Natural killer cell treated with Interleukin-12 subunit alpha and Interleukin-12 subunit beta and Interleukin-15 and Interleukin-18, amount 100 ng/mL, for 72 hours (primary cell): ENCODE results near the gene NEK11. TPM values are rescaled to one million over a fixed set of nuclear protein-coding genes. Genes with fewer than 3 reads are reported as not detected.

Experiments used
- ATAC-seq, 2 donors: fragments of 150-1000 bp; cut with Tn5 transposase in 1 of 2; sonication (Bioruptor Pico), chemical (Tn5 transposase) in 1 of 2; 2 replicates each; pipeline ENCODE4 v1.10.0; 2021
- DNase-seq: peaks from one replicate; pipeline ENCODE4 v3.0.0; 2022; ENCODE audit warnings: low spot score
- H3K27ac Mint-ChIP-seq, 2 donors: 1 replicate in 1 of 2; 2 replicates in 1 of 2; pipeline ENCODE4 v1.8.0; 2022; ENCODE audit warnings: mixed read lengths in 2 of 2, mild to moderate bottlenecking in 1 of 2, moderate library complexity in 1 of 2
- H3K27me3 Mint-ChIP-seq, 2 donors: 1 replicate in 1 of 2; 2 replicates in 1 of 2; pipeline ENCODE4 v1.8.0; 2022; ENCODE audit warnings: mixed read lengths in 2 of 2
- H3K36me3 Mint-ChIP-seq: one replicate; pipeline ENCODE4 v1.8.0; 2022; ENCODE audit warnings: mixed read lengths
- H3K4me1 Mint-ChIP-seq, 2 donors: 1 replicate in 1 of 2; 2 replicates in 1 of 2; pipeline ENCODE4 v1.8.0; 2022; ENCODE audit warnings: low read depth in 2 of 2, mixed read lengths in 2 of 2, mild to moderate bottlenecking in 1 of 2
- H3K4me3 Mint-ChIP-seq: one replicate; pipeline ENCODE4 v1.8.0; 2022; ENCODE audit warnings: mixed read lengths
- H3K9me3 Mint-ChIP-seq: 2 replicates; pipeline ENCODE4 v1.8.0; 2022; ENCODE audit warnings: mixed read lengths
- total RNA-seq, 2 donors: library from RNA; stranded (reverse); gene quantifications; one replicate each; pipeline ENCODE4 v1.2.3, GENCODE V29; 2022

The NEK11 gene, protein sequence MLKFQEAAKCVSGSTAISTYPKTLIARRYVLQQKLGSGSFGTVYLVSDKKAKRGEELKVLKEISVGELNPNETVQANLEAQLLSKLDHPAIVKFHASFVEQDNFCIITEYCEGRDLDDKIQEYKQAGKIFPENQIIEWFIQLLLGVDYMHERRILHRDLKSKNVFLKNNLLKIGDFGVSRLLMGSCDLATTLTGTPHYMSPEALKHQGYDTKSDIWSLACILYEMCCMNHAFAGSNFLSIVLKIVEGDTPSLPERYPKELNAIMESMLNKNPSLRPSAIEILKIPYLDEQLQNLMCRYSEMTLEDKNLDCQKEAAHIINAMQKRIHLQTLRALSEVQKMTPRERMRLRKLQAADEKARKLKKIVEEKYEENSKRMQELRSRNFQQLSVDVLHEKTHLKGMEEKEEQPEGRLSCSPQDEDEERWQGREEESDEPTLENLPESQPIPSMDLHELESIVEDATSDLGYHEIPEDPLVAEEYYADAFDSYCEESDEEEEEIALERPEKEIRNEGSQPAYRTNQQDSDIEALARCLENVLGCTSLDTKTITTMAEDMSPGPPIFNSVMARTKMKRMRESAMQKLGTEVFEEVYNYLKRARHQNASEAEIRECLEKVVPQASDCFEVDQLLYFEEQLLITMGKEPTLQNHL
- total RNA-seq = 1 to 10 TPM; 2.0 to 4.1 TPM

DNA sequence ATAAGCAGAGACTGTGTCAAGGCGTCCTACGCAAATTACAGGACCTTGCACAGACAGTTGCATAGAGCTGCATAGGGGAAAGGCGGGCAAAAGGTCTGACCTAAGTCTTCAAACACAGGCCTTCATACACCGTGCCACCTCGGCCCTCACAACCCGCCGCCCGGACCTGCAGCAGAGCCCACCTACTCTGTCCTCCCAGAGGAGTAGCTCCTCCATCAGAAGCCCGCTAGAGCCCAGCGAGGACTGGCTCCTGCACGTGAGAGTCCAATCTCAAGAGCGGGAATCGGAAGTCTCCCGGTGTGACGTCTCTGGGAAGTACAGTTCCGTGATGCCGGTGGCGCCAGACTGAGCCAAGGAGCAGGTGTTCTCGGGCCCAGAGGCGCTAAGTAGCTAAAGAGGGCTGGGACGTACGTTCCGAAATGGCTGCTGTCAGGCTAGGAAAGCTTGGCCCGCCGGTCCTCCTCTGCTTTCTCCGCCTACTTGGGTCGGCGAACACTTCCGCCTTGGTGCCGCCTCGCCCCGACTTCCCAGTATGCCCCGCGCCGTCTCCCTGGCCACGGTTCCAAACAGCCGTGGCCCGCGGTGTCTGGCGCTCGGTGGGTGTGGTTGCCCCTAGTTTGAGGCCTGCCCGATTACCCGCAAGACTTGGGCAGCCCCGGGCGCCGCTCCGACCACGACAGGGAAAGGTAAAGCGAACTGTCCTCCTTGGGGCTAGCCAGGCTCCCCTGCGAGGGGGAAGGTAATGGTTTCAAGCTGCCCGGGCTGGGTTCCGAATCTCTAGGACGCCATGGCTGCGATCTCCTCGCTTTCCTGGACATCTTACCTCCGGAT lies at the start of gene NEK11, which contains the start of gene ASTE1:
TSS of gene NEK11 (plus strand) at position 557 of the 831 bp plus-strand sequence. CDS start 2,832 bp downstream, outside the sequence.
TSS of gene ASTE1 (minus strand) at position 505 of the 831 bp plus-strand sequence. CDS start 1,519 bp downstream, outside the sequence.
- Mint-ChIP-seq H3K9me3 (no peaks in the 10 kb centered on the region), H3K36me3 (peaks cover 12% of the 10 kb centered on the region), H3K4me1 (peaks cover 32 to 34% of the 10 kb centered on the region in 2 donors), H3K27ac (peak within 1 kb of the TSS; percentile 84 to 93), H3K27me3 (no peaks in the 10 kb centered on the region), H3K4me3 (peak within 1 kb of the TSS; percentile 91)
- ATAC-seq (peak; percentile 99 to 100), DNase-seq (peak; percentile 92)

DNA sequence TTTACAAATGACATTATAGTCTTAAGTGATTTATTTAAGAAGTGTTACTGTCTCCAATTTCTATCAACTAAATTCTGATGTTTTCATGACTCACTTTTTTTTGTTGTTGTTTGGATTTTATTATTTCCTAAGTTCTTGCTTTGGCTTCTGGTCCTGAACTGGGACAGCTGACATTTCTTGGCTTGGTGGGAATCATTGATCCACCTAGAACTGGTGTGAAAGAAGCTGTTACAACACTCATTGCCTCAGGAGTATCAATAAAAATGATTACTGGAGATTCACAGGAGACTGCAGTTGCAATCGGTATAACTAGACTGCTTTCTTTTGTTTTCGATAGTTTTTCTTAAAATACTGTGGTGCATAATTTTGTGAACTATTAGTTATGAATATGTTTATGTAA lies 47.6 kb upstream of the NEK11 start:
- ATAC-seq (no peak), DNase-seq (no peak)
- no peaks in the 10 kb centered on the region for H3K9me3 Mint-ChIP-seq
- H3K4me1 Mint-ChIP-seq = no peaks in the 10 kb centered on the region
- no peak overlapping the region for H3K27ac Mint-ChIP-seq
- no peaks in the 10 kb centered on the region for H3K27me3 Mint-ChIP-seq
- peaks cover 6% of the 10 kb centered on the region for H3K36me3 Mint-ChIP-seq
- H3K4me3 Mint-ChIP-seq = no peak overlapping the region

DNA sequence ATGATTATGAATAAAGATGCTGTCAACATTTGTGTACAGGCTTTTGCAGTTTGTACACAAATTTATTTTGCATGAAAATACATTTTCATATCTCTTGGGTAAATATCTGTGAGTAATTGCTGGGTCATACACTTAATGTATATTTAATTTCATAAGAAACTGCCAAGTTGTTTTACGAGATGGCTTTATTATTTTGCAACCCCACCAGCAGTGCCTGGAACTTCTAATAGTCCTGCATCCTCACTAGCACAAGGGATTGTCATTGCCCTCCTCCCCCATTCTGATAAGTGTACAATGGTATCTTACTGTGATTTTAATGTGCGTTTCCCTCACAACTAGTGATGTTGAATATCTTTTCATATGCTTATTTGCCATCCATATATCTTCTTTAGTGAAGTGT lies 45.2 kb upstream of the NEK11 start:
- H3K27me3 Mint-ChIP-seq = no peaks in the 10 kb centered on the region
- no peak for DNase-seq
- peaks cover 6% of the 10 kb centered on the region for H3K36me3 Mint-ChIP-seq
- H3K27ac Mint-ChIP-seq = no peak overlapping the region
- no peaks in the 10 kb centered on the region for H3K9me3 Mint-ChIP-seq
- no peak for ATAC-seq
- no peak overlapping the region for H3K4me3 Mint-ChIP-seq
- H3K4me1 Mint-ChIP-seq = no peaks in the 10 kb centered on the region

DNA sequence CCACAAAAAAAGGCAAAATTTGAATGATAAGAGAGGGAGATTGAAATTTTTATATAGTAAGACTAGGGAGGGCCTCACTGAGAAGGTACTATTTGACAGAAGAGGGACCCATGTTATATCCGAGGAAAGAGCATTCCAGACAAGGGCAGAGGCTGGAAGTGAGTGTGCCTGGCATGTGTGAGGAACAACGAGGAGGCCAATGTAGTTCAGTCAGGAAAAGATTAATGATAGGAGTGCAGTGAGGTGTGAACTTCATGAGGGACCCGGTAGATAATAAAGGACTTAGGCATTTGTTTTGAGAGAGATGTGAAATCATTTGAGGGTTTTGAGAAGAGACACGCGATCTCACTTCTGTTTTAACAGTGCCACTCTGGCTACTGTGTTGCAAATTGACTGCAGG lies 36.4 kb upstream of the NEK11 start:
- H3K4me3 Mint-ChIP-seq = no peak overlapping the region
- H3K36me3 Mint-ChIP-seq = peaks cover 10% of the 10 kb centered on the region
- DNase-seq (no peak), ATAC-seq (no peak)
- peaks cover 5 to 10% of the 10 kb centered on the region in 2 donors for H3K4me1 Mint-ChIP-seq
- H3K27me3 Mint-ChIP-seq = no peaks in the 10 kb centered on the region
- H3K9me3 Mint-ChIP-seq = no peaks in the 10 kb centered on the region
- H3K27ac Mint-ChIP-seq = no peak overlapping the region

DNA sequence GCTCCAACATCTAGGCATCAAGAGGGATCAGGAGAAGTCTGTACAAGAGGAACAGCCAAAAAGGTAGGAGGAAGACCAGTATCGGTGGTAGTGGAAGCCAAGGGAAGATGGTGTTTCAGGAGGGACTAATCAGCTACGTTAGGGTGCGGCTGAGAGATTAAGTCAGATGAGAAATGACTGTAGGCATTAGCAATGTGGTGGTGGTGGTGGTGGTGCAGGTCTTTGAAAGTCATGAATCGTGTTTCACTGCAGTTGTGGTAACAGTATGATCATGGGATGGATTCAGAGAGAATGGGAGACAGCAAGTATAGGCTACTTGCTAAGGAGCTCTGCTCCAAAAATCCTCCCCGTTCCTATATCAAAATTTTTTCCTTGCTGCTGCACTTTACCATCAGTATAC lies 35.6 kb upstream of the NEK11 start:
- Mint-ChIP-seq H3K9me3 (no peaks in the 10 kb centered on the region), H3K4me1 (peaks cover 5 to 10% of the 10 kb centered on the region in 2 donors), H3K4me3 (no peak overlapping the region), H3K27me3 (no peaks in the 10 kb centered on the region), H3K27ac (no peak overlapping the region), H3K36me3 (peaks cover 10% of the 10 kb centered on the region)
- ATAC-seq (no peak), DNase-seq (no peak)

DNA sequence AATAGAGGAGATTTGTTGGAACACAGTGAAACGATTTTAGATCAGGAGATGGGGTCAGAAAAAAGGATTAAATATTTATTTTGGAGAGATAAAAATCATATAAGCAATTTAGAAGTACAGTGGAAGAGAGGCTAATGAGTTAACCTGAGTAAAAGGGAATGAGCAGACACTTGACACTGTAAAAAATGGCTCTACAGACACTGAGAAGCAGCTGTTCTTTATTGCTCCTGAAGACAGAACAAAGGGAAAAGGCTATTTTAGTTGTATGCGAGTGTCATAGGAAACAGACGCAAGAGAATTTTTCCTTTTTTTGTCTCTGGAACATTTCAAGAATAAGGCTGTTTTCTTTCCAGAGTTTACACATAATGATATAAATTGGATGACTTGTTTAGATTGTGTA lies 34.3 kb upstream of the NEK11 start:
- no peak for DNase-seq
- ATAC-seq = no peak
- Mint-ChIP-seq H3K4me1 (peaks cover 5 to 10% of the 10 kb centered on the region in 2 donors), H3K4me3 (no peak overlapping the region), H3K27ac (no peak overlapping the region), H3K36me3 (peaks cover 10% of the 10 kb centered on the region), H3K27me3 (no peaks in the 10 kb centered on the region), H3K9me3 (no peaks in the 10 kb centered on the region)

DNA sequence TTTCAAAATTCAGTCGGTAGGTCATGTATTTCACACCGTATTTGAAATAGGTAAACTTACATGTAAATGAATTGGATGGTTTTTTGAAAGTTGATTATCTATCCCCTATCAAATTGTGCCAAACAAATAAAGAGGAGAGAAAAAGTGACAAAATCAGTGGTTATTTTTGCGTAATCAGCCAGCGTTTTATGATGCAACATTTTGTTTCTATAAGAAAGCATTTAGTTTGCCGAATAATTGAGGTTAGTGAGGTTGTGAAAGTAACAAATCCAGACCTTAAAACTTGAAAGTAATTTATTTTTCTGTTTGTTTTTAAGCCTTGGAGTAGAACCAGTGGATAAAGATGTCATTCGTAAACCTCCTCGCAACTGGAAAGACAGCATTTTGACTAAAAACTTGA lies 29.4 kb upstream of the NEK11 start:
- Mint-ChIP-seq H3K36me3 (peaks cover 11% of the 10 kb centered on the region), H3K9me3 (no peaks in the 10 kb centered on the region)
- no peak for ATAC-seq

DNA sequence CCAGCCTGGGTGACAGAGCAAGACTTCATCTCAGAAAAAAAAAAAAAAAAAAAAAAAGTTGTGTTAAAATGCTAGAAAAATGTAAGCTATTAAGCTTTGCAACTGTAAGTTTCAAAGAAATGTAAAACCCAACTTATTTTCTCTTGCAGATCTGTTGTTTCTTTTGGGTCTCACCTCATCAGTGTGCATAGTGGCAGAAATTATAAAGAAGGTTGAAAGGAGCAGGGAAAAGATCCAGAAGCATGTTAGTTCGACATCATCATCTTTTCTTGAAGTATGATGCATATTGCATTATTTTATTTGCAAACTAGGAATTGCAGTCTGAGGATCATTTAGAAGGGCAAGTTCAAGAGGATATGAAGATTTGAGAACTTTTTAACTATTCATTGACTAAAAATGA lies 25.6 kb upstream of the NEK11 start:
- Mint-ChIP-seq H3K4me1 (peaks cover 26 to 28% of the 10 kb centered on the region in 2 donors), H3K36me3 (peaks cover 22% of the 10 kb centered on the region), H3K27ac (no peak overlapping the region), H3K27me3 (no peaks in the 10 kb centered on the region), H3K4me3 (no peak overlapping the region), H3K9me3 (no peaks in the 10 kb centered on the region)
- DNase-seq (no peak), ATAC-seq (no peak)

More for the DNA sequence above, 29.4 kb upstream of the NEK11 start:
- Mint-ChIP-seq H3K27me3 (no peaks in the 10 kb centered on the region), H3K4me1 (peaks cover 0 to 2% of the 10 kb centered on the region in 2 donors), H3K27ac (peak overlapping the region; percentile 37 to 50), H3K4me3 (no peak overlapping the region)
- DNase-seq = no peak

DNA sequence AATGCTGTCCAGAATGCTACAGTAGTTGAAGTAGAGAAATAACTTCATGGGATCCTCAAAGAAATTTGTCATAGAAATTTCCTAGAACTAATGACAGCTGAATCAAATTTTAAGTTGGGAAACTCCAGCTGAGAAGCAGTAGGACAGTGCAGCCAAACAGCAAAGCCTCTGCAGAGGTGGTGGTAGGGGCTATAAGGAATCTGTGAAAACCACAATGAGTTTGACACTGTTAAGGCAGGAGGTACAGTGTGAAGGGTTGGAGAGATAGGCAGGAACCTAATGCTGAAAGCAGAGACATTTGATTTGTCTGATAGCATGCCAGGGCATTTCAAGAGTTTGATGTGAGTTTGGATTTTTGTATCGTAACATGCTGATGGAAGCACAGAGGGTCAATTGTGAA lies 22.1 kb upstream of the NEK11 start:
- Mint-ChIP-seq H3K36me3 (peaks cover 21% of the 10 kb centered on the region), H3K9me3 (no peaks in the 10 kb centered on the region), H3K27ac (peak overlapping the region; percentile 19 to 48), H3K4me1 (peaks cover 28 to 29% of the 10 kb centered on the region in 2 donors), H3K27me3 (no peaks in the 10 kb centered on the region), H3K4me3 (peak overlapping the region; percentile 68)
- peak; percentile 67 for DNase-seq
- ATAC-seq = peak; percentile 95 to 96

DNA sequence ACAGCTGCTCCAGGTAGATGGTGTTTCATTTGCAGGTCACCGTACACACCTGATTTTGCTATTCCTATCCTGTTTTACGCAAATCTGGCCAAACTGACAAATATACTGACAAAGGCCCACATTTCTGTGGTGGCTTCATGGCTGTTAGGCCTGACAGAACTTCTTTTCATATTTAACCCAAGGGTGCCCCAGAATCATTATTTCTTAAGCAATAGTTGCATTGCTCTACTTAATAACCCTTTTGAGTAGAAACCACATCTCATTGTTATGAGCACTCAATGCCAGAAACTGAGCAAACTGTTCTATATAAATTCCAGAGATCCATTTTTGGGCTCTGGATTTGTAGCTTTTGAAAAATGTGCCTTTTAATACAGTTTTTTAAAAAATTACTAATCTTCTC lies 19.4 kb upstream of the NEK11 start:
- H3K36me3 Mint-ChIP-seq = peaks cover 29% of the 10 kb centered on the region
- no peaks in the 10 kb centered on the region for H3K9me3 Mint-ChIP-seq
- H3K4me1 Mint-ChIP-seq = peaks cover 27 to 28% of the 10 kb centered on the region in 2 donors
- DNase-seq (no peak), ATAC-seq (no peak)
- no peak overlapping the region for H3K4me3 Mint-ChIP-seq
- H3K27ac Mint-ChIP-seq = no peak overlapping the region
- H3K27me3 Mint-ChIP-seq = no peaks in the 10 kb centered on the region

DNA sequence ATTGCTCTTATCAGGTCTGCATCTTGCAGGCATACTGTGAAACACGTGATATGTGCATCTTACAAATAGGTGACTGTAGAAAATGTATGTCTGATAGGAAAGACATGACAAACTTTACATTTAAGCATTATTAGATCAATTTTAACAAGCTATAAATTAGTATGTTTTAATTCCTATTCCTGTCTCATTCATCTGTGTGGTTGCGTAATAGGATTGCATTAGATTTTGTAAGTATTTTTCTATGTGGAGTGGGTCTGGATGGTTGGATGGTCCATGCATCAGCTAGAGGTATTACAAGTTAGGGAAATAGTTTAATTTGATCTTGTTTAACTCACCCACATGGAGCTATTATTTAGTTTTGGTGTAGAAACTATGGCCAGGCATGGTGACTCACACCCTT lies 18.9 kb upstream of the NEK11 start:
- no peaks in the 10 kb centered on the region for H3K9me3 Mint-ChIP-seq
- H3K36me3 Mint-ChIP-seq = peaks cover 29% of the 10 kb centered on the region
- no peak overlapping the region for H3K4me3 Mint-ChIP-seq
- H3K27ac Mint-ChIP-seq = no peak overlapping the region
- peaks cover 27 to 28% of the 10 kb centered on the region in 2 donors for H3K4me1 Mint-ChIP-seq
- DNase-seq (no peak), ATAC-seq (no peak)
- H3K27me3 Mint-ChIP-seq = no peaks in the 10 kb centered on the region

DNA sequence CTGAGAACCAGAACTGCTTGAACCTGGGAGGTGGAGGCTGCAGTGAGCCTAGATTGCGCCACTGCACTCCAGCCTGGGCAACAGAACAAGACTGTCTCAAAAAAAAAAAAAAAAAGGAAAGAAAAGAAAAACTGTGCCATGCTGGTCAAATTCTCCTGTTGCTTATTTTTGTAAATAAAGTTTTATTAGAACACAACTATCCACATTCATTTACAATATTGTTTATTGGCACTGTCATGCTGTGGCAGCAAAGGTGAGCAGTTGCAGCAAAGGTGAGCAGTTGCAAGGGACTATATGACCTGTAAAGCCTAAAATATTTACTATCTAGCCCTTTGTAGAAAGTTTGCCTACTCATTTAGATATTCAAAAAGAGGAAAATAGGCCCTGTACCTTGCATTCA lies 18.4 kb upstream of the NEK11 start:
- peaks cover 33% of the 10 kb centered on the region for H3K36me3 Mint-ChIP-seq
- no peak overlapping the region for H3K27ac Mint-ChIP-seq
- H3K9me3 Mint-ChIP-seq = no peaks in the 10 kb centered on the region

DNA sequence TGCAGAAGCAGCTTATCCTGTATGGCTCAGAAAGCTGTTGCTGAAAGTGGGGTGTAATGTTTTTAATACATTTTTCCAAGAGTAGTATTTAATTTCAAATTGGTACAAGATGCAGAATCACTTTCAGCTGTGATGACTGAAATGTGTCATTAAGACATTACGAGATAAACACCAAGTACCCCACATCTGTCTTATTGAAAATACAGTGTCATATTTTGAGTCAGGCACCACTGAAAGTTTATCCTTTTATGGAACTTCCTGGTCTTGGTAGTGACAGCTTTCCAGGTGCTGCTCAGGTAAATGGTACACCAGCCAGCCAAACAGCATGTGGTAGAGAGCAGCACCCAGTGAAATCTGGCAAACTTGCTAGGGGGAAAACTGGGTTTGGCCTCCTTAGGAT lies 17.0 kb upstream of the NEK11 start:
- no peak for ATAC-seq
- Mint-ChIP-seq H3K4me1 (peaks cover 11 to 16% of the 10 kb centered on the region in 2 donors), H3K36me3 (peaks cover 33% of the 10 kb centered on the region)

More for the DNA sequence above, 18.4 kb upstream of the NEK11 start:
- Mint-ChIP-seq H3K27me3 (no peaks in the 10 kb centered on the region), H3K4me3 (no peak overlapping the region), H3K4me1 (peaks cover 25 to 27% of the 10 kb centered on the region in 2 donors)
- ATAC-seq (no peak), DNase-seq (no peak)

More for the DNA sequence above, 17.0 kb upstream of the NEK11 start:
- Mint-ChIP-seq H3K4me3 (no peak overlapping the region), H3K27ac (no peak overlapping the region), H3K9me3 (no peaks in the 10 kb centered on the region), H3K27me3 (no peaks in the 10 kb centered on the region)
- no peak for DNase-seq
